H9 (cell line): ENCODE results near the gene UST. TPM values are rescaled to one million over a fixed set of nuclear protein-coding genes. Genes with fewer than 3 reads are reported as not detected.

ENCODE experiments used
- DNase-seq: peaks from one replicate; pipeline ENCODE4 v3.0.0-alpha.2; 2017
- H2AFZ ChIP-seq: one replicate; pipeline ENCODE4 v1.6.1; 2013; ENCODE audit warnings: mild to moderate bottlenecking, low read length, control low read depth, moderate library complexity
- H2AK5ac ChIP-seq: 2 replicates; pipeline ENCODE4 v1.6.1; 2013; ENCODE audit warnings: low read length, control low read depth, mixed read lengths; ENCODE audit not compliant: insufficient read length
- H2BK120ac ChIP-seq: one replicate; pipeline ENCODE4 v1.6.1; 2013; ENCODE audit warnings: low read depth, mild to moderate bottlenecking, low read length, control low read depth, inconsistent platforms; ENCODE audit not compliant: poor library complexity, severe bottlenecking
- H2BK12ac ChIP-seq: 2 replicates; pipeline ENCODE4 v1.6.1; 2013; ENCODE audit warnings: low read length, control low read depth, mixed read lengths, low read depth; ENCODE audit not compliant: insufficient read length
- H2BK15ac ChIP-seq: 2 replicates; pipeline ENCODE4 v1.6.1; 2013; ENCODE audit warnings: low read depth, low read length, control low read depth
- H2BK20ac ChIP-seq: one replicate; pipeline ENCODE4 v1.6.1; 2013; ENCODE audit warnings: low read depth, mild to moderate bottlenecking, low read length, control low read depth, inconsistent platforms; ENCODE audit not compliant: poor library complexity, severe bottlenecking
- H2BK5ac ChIP-seq: 2 replicates; pipeline ENCODE4 v1.6.1; 2013; ENCODE audit warnings: low read length, control low read depth, mixed read lengths; ENCODE audit not compliant: insufficient read length
- H3K14ac ChIP-seq: 2 replicates; pipeline ENCODE4 v1.6.1; 2013; ENCODE audit warnings: low read length, control low read depth; ENCODE audit not compliant: insufficient read depth
- H3K18ac ChIP-seq: 2 replicates; pipeline ENCODE4 v1.6.1; 2013; ENCODE audit warnings: low read depth, mild to moderate bottlenecking, mixed read lengths, low read length, control low read depth; ENCODE audit not compliant: insufficient read length
- H3K23ac ChIP-seq: 2 replicates; pipeline ENCODE4 v1.6.1; 2013; ENCODE audit warnings: low read length, control low read depth, mixed read lengths, low read depth; ENCODE audit not compliant: insufficient read length
- H3K23me2 ChIP-seq: 2 replicates; pipeline ENCODE4 v1.6.1; 2013; ENCODE audit warnings: low read depth, mild to moderate bottlenecking, mixed read lengths, low read length, control low read depth; ENCODE audit not compliant: insufficient read length, poor library complexity, severe bottlenecking
- H3K27ac ChIP-seq: 2 replicates; pipeline ENCODE4 v1.5.1; 2013; ENCODE audit warnings: low read length, control low read depth, mixed read lengths, low read depth; ENCODE audit not compliant: insufficient read length
- H3K27me3 ChIP-seq: 2 replicates; pipeline ENCODE4 v1.6.1; 2013; ENCODE audit warnings: low read length, control low read depth, inconsistent platforms; ENCODE audit not compliant: insufficient read depth
- H3K4ac ChIP-seq: 2 replicates; pipeline ENCODE4 v1.6.1; 2013; ENCODE audit warnings: low read depth, mild to moderate bottlenecking, control low read depth, inconsistent platforms, low read length, moderate library complexity
- H3K4me1 ChIP-seq: 2 replicates; pipeline ENCODE4 v1.6.1; 2013; ENCODE audit warnings: low read length, control low read depth, inconsistent platforms; ENCODE audit not compliant: insufficient read depth
- H3K4me2 ChIP-seq: 2 replicates; pipeline ENCODE4 v1.6.1; 2013; ENCODE audit warnings: low read length, control low read depth, mixed read lengths; ENCODE audit not compliant: insufficient read length, insufficient read depth
- H3K56ac ChIP-seq: 2 replicates; pipeline ENCODE4 v1.6.1; 2013; ENCODE audit warnings: low read depth, mild to moderate bottlenecking, mixed read lengths, low read length, control low read depth; ENCODE audit not compliant: insufficient read length
- H3K79me1 ChIP-seq: 2 replicates; pipeline ENCODE4 v1.6.1; 2013; ENCODE audit warnings: low read depth, mild to moderate bottlenecking, moderate library complexity, low read length, control low read depth, inconsistent platforms; ENCODE audit not compliant: insufficient read depth, poor library complexity, severe bottlenecking
- H3K79me2 ChIP-seq: 2 replicates; pipeline ENCODE4 v1.6.1; 2013; ENCODE audit warnings: low read length, control low read depth, inconsistent platforms; ENCODE audit not compliant: insufficient read depth
- H3K9ac ChIP-seq: 2 replicates; pipeline ENCODE4 v1.6.1; 2013; ENCODE audit warnings: low read length, control low read depth, mixed read lengths; ENCODE audit not compliant: insufficient read length; ENCODE audit errors: extremely low read depth
- H3K9me3 ChIP-seq: one replicate; pipeline ENCODE4 v1.6.1; 2013; ENCODE audit warnings: low read depth, low read length, inconsistent platforms; ENCODE audit not compliant: control insufficient read depth
- H3T11ph ChIP-seq: one replicate; pipeline ENCODE4 v1.6.1; 2013; ENCODE audit warnings: mild to moderate bottlenecking, low read length, control low read depth, inconsistent platforms
- H4K20me1 ChIP-seq: one replicate; pipeline ENCODE4 v1.6.1; 2013; ENCODE audit not compliant: control insufficient read depth, insufficient read length, insufficient read depth
- H4K5ac ChIP-seq: 2 replicates; pipeline ENCODE4 v1.6.1; 2013; ENCODE audit warnings: low read depth, mild to moderate bottlenecking, mixed read lengths, low read length, control low read depth; ENCODE audit not compliant: insufficient read length
- H4K8ac ChIP-seq: replicated peaks from 2 replicates; pipeline ENCODE4 v1.6.1; 2013; ENCODE audit warnings: low read length, control low read depth, mixed read lengths, low read depth; ENCODE audit not compliant: insufficient read length
- H4K91ac ChIP-seq: 2 replicates; pipeline ENCODE4 v1.6.1; 2013; ENCODE audit warnings: low read depth, mild to moderate bottlenecking, moderate library complexity, mixed read lengths, low read length, control low read depth; ENCODE audit not compliant: insufficient read length
- H3K27ac Mint-ChIP-seq, 3 experiments: 2 replicates in 2 of 3; 3 replicates in 1 of 3; pipeline ENCODE4 v1.8.0; 2020 to 2021; ENCODE audit warnings: mixed read lengths in 3 of 3, mild to moderate bottlenecking in 1 of 3, moderate library complexity in 1 of 3
- H3K27me3 Mint-ChIP-seq: 2 replicates; pipeline ENCODE4 v1.8.0; 2021; ENCODE audit warnings: low read depth, mild to moderate bottlenecking, moderate library complexity, mixed read lengths
- H3K36me3 Mint-ChIP-seq, 3 experiments: 2 replicates in 2 of 3; 3 replicates in 1 of 3; pipeline ENCODE4 v1.8.0; 2020 to 2021; ENCODE audit warnings: low read depth in 3 of 3, mixed read lengths in 3 of 3; ENCODE audit not compliant: insufficient read depth in 1 of 3
- H3K4me1 Mint-ChIP-seq, 2 experiments: 2 replicates each; pipeline ENCODE4 v1.8.0; 2020; ENCODE audit warnings: mixed read lengths in 2 of 2
- H3K4me3 Mint-ChIP-seq, 2 experiments: 2 replicates in 1 of 2; 3 replicates in 1 of 2; pipeline ENCODE4 v1.8.0; 2020 to 2021; ENCODE audit warnings: mild to moderate bottlenecking in 2 of 2, mixed read lengths in 2 of 2, moderate library complexity in 1 of 2
- H3K9me3 Mint-ChIP-seq, 2 experiments: 2 replicates in 1 of 2; 3 replicates in 1 of 2; pipeline ENCODE4 v1.8.0; 2020; ENCODE audit warnings: mild to moderate bottlenecking in 2 of 2, mixed read lengths in 2 of 2, moderate library complexity in 1 of 2
- CTCF ChIP-seq: fragments of 200-600 bp; sonication (generic); conservative IDR thresholded peaks from 3 replicates; pipeline ENCODE4 v1.8.0; 2021; ENCODE audit warnings: antibody characterized with exemption, mild to moderate bottlenecking
- WGBS: extraction: QIAGEN DNeasy Blood & Tissue Kit; methylation state at CpG from one replicate; pipeline ENCODE4 v1.1.7; 2013; ENCODE audit warnings: missing lambda C conversion rate, low lambda C conversion rate, mixed read lengths; ENCODE audit not compliant: insufficient read length; ENCODE audit errors: extremely low coverage; 5-methylcytosine and 5-hydroxymethylcytosine counted together
- total RNA-seq: library from RNA; stranded (reverse); gene quantifications from 2 replicates; pipeline ENCODE4 v1.2.1, GENCODE V29; 2021

UST gene
- total RNA-seq, 1 experiment from 2014 or later: 14.4 TPM

GRCh38 chr6:149031859-149032598 lies 285.2 kb downstream of the UST start:
- H3K9me3 Mint-ChIP-seq: no peaks in the 10 kb centered on the region; a peak in 1 of 5 replicates
- H3K9me3 ChIP-seq: no peaks in the 10 kb centered on the region
- H3K4ac ChIP-seq: no peak overlapping the region
- no peak overlapping the region for H3K4me2 ChIP-seq
- no peaks in the 10 kb centered on the region for H3K23me2 ChIP-seq
- no peak overlapping the region for H4K8ac ChIP-seq
- H3K4me1 Mint-ChIP-seq: peaks cover 18 to 29% of the 10 kb centered on the region in 2 experiments
- no peak overlapping the region for H3K4me3 Mint-ChIP-seq
- no peak overlapping the region for H3T11ph ChIP-seq
- no peak for TF ChIP-seq CTCF
- H3K23ac ChIP-seq: no peak overlapping the region
- H4K20me1 ChIP-seq: no peaks in the 10 kb centered on the region
- no peaks in the 10 kb centered on the region for H3K79me2 ChIP-seq
- H4K5ac ChIP-seq: no peak overlapping the region
- peak overlapping the region; percentile 42 to 94 (median 93); a peak in 6 of 7 replicates for H3K27ac Mint-ChIP-seq
- no peaks in the 10 kb centered on the region for H3K27me3 Mint-ChIP-seq
- no peak overlapping the region for H2AK5ac ChIP-seq
- no peak overlapping the region for H2BK20ac ChIP-seq
- H3K27ac ChIP-seq: no peak overlapping the region
- no peak overlapping the region for H2BK5ac ChIP-seq
- no peaks in the 10 kb centered on the region for H3K79me1 ChIP-seq
- no peak overlapping the region for H3K56ac ChIP-seq
- H3K18ac ChIP-seq: no peak overlapping the region
- H4K91ac ChIP-seq: no peak overlapping the region
- no peak overlapping the region for H3K9ac ChIP-seq
- H3K36me3 Mint-ChIP-seq: peaks cover 0 to 4% (median 2%) of the 10 kb centered on the region in 3 experiments; a peak in 2 of 7 replicates
- WGBS: no CpG with 5 or more reads among the region's 18 CpGs
- no peaks in the 10 kb centered on the region for H3K27me3 ChIP-seq
- no peak overlapping the region for H2BK15ac ChIP-seq
- H3K14ac ChIP-seq: no peak overlapping the region
- no peaks in the 10 kb centered on the region; the same call in 1 of the 2 replicates for H3K4me1 ChIP-seq
- H2AFZ ChIP-seq: no peak overlapping the region
- no peak overlapping the region for H2BK12ac ChIP-seq
- no peak for DNase-seq
- no peak overlapping the region for H2BK120ac ChIP-seq
